GM19193 (cell line): ENCODE results near the gene IFITM10.

Experiments used
- POLR2A ChIP-seq: IDR thresholded peaks from 4 replicates; pipeline ENCODE4 v1.6.1; 2011; ENCODE audit not compliant: insufficient read depth, insufficient read length; ENCODE audit errors: extremely low read depth

Gene IFITM10

DNA sequence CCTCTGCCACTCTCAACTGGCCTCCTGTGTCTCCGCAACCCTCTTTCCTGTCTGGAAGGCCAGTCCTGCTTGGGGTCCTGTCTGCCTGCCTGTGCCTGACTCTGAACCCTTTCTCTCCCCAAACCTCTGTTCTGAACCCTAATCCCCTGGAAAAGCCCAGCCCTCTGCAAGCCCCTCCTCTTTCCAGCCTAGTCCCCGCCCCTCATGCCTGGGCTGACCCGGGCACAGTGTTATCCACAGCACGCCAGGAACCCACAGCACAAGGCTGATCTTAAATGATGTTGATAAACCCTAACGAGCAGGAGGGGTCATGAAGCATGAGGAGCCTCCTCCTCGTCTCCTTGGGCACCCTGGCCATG is at the start of gene IFITM10:
Gene IFITM10 (minus strand): TSS at position 115 of the 359 bp plus-strand sequence. CDS start 153 bp downstream, outside the sequence.
- TF ChIP-seq POLR2A, result no peak

DNA sequence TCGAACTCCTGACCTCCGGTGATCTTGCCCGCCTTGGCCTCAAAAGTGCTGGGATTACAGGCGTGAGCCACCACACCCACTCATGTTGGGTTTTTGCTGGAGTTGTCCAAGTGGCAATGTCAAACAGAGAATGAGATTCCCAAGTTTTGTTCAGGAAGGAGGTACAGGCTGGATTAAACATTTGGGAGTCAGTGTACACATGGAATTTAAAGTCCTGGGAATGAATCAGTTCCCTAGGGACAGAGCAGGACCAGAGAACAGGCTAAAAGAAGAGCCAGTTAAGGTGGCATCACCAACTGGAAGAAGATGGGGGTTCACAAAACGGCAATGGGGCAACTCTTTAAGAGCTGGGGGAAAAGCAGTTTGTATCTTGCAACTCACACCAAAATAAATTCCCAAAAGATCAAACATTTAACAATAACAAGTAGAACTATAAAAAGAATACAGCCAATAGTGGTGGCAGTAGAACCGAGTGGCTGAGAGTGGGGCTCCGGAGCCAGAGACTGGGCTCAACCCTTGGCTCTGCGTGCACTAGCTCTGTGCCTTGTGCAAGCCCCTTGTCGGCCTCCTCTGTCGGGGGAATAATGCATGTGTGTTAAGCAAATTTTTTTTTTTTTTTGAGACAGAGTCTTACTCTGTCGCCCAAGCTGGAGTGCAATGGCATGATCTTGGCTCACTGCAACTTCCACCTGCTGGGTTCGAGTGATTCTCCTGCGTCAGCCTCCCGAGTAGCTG is 47.2 kb upstream of the IFITM10 start:
- no peak for TF ChIP-seq POLR2A

DNA sequence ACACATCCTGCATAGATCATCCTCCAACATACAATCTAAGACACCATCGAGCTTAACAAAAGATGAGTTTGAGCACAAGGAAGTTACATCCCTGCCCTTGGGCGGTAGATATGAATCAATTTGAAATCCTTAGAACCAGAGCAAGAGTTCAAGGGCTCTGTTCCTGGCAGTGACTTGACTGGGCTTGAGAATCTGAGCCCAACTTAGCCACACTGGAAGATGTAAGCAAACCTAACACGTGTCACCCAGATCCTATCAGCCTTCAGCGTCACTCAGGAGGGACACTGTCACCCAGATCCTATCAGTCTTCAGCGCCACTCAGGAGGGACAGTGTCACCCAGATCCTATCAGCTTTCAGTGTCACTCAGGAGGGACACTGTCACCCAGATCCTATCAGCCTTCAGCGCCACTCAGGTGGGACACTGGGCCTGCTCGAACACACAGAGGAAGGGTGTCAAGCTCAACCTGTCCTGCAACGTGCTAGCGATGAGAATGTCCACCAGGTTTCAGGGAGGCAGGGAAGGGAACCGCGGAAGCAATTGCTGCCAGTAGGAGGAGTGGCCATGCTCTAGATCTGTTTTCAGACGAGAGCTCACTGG is 46.1 kb upstream of the IFITM10 start:
- TF ChIP-seq POLR2A, result no peak

DNA sequence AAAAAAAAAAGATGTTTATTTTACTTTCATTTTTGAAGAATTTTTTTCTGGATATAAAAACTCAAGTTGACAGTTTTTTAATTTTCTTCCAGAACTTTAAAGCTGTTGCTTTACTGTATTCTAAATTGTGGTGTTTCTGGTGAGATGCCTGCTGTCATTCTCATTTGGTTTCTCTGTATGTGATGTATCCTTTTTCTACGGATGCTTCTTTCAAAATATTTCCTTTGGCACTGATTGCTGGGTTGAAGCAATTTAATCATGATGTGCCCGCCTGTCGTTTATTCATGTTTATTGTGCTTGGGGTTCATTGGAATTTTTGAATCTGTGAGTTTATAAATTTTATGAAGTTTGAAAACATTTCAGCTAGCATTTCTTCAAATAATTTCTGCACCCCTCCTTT is 42.7 kb upstream of the IFITM10 start:
- no peak for TF ChIP-seq POLR2A

DNA sequence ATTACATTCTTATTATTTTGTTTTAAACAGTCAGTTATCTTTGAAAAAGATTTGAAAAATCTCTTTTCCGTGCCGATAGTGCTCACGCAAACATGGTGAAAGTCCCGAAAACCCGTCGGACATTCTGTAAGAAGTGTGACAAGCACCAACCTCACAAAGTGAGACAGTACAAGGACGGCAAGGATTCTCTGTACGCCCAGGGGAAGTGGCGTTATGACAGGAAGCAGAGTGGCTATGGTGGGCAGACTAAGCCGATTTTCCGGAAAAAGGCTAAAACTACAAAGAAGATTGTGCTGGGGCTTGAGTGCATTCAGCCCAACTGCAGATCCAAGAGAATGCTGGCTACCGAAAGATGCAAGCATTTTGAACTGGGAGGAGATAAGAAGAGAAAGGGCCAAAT is 42.1 kb upstream of the IFITM10 start:
- TF ChIP-seq POLR2A, result no peak

DNA sequence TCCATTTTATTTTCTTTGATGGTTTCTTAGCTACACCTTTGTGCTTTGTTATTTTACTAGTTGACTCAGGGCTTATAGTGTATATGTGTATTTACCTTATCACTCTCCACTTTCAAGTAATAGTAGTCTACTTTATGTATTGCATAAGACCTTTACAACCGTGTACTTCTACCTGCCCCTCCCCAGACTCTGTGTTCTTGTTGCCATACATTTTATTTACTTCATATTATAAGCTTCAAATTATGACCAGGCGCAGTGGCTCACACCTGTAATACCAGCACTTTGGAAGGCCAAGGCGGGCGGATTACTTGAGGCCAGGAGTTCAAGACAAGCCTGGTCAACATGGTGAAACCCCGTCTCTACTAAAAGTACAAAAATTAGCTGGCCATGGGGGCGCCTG is 41.5 kb upstream of the IFITM10 start:
- no peak for TF ChIP-seq POLR2A

DNA sequence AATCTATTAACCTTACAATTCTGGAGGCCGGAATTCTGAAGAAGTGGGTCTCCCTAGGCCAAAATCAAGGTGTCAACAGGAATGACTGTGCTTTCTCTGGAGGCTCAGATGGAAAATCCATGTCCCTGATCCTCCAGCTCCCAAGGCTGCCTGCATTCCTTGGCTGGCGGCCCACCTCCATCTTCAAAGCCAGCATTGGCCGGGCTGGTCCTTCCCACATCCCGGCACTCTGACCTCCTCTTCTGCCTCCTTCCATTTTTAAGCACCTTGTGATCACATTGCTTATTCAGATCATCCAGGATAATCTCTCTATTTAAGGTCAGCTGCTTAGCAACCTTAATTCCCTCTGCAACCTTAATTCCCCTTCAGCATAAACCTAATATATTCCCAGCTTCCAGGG is 36.1 kb upstream of the IFITM10 start:
- TF ChIP-seq POLR2A, result no peak

DNA sequence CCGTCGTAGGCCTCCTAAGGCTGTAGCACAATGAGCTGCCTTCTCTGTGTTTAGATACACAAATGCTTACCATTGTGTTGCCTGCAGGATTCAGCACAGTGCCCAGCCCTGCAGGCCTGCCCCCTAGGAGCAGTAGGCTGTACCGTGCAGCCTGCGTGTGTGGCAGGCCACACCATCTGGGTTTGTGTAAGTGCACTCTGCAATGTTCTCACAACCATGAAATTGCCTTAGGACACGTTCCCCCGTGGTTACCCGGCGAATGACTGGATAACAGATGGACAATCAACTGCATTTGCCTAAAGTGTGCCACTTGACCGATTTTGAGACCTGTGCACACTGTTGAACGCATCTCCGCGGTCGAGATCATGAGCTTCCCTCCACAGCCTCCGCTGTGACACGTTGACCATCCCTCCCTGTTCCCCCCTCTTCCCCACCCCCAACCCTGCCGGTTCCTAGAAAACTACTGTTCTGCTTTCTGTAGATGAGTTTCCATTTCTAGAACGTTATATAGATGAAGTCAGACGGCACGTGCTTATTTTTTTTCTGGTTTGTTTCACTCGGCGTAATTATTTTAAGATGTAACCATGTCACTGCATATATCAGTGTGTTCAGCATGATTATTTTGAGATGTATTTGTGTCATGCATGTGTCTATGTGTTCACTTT is 35.5 kb upstream of the IFITM10 start:
- no peak for TF ChIP-seq POLR2A

DNA sequence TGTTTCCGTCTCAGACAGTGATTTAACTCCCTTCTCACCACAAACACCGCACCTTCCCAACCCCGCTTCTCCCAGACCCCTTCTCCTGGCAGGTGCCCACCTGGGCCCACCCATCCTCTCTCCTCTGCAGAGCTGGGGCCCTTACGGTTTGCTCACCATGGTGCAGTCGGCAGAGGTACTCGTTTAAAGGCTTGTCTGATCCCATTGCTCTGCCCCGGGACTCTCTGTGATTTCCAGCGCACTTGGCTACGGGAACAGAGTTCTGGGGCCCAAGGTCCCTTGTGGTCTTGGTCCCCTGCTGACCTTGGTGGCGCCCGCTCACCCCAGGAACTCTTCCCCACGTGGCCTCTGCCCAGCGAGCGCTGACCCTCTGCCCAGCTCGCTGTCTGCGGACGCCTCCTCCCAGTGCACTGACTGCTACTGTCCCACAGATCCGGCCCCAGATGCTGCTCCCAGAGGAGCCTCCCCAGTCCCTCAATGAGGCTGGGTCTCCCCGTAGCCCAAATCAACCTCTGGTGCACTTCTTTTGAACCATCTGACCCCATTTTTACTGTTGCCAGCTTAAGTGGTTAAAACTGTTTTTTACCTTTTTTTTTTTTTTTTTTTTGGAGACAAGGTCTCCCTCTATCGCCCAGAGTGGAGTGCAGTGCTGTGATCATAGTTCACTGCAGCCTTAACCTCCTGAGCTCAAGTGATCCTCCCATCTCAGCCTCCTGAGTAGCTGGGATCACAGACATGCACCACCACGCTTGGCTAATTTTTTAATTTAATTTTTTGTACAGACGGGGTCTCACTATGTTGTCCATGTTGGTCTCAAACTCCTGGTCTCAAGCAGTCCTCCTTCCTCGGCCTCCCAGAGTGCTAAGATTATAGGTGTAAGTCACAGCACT is 34.6 kb upstream of the IFITM10 start:
- TF ChIP-seq POLR2A, result no peak

DNA sequence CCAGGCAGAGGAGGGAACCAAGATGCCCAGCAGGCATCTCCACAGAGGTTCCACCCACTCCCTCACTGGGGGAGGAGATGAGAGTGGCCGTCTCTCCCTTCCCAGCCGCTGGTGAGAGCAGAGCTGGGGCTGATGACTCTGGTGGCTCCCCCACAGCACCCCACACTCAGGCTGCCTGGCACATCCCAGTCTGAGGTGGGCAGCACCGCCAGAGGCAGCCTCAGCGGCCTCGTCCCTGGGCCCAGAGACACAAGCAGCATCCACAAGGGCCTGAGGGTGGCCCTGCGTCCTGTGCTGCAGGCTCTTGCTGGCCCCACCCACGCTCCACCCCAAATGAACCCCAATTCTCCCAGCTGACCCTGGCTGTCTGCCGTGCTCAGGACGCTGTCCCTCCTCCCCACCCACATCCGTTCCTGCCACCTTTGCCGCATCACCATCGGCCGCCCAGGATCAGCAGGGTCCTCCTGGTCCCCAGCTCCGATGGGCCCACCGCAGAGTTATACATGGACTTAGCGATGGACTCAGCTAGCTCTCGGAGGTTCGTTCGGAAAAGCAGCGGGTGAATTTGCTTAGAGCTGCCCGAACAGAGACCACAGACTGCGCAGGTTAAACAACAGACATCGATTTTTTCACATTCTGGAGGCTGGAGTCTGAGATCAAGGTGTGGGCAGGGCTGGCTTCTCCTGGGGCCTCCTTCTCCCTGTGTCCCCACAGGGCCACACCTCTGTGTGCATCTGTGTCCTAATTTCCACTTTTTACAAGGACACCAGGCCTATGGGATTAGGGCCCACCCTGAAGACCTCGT is 33.5 kb upstream of the IFITM10 start:
- no peak for TF ChIP-seq POLR2A

DNA sequence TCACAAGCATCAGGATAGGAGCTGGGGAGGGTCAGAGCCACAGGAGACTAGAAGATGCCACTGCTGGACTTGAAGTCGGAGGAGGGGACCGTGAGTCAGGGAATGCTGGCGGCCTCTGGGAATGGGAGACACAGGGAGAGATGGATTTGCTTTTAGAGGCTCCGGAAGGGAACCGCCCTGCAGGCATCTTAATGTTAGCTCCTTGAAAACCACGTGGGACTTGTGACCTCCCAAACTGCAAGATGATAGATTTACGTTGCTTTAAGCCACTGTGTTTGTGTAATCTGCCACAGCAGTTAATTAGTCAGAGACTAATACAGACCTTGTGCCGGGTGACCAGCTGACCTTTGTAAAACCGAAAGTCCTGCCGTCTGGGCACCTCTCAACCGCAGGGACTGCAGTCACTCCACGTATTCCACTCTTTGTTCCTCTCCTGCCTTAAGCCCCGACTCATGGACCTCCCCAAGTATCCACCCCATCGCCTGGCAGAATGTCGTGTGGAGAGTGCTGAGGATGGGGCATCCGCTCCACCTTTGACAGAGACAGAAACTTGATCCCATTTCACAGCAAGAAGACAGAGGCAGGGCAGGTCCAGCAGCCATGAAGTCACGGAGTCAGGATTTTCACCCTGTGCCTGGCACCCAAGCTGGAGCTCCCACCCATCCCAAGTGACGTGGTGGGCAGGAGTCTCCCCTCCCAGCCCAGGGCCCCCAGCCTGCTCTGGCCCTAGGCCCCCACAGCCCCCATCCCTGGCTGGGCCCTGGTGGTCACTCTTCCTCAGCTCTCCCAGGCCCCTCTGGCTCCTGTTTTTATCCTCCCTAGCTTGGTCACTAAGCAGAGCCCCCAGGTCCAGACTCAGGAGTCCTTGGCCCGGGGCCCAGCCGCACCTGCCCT is 32.7 kb upstream of the IFITM10 start:
- TF ChIP-seq POLR2A, result no peak

DNA sequence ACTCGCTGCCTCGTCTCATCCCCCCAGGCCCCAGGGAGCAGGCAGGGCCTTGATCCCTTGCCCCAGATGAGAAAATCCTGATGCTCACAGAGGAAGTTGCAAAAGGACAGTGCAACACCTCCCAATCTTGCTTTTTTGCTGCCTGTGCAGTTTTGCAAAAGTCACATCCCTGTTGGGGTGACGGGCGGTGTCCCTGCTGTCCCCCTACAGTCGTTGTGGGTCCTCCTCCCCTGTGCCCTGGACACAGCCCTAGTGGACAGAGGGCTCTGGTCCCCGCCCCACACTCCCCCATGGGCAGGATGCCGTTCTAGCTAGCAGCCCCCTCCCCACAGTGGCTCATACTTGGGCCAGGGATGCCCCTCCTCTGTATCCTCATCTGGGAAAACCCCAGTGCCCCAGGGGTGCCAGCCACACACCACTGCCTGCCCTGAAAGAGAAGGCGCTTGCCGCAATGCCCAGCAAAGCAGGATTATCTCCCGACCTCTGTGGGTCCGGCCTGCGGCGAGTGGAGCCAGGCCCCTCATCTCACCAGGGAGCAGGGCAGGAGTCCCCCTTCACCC is 31.7 kb upstream of the IFITM10 start:
- no peak for TF ChIP-seq POLR2A

DNA sequence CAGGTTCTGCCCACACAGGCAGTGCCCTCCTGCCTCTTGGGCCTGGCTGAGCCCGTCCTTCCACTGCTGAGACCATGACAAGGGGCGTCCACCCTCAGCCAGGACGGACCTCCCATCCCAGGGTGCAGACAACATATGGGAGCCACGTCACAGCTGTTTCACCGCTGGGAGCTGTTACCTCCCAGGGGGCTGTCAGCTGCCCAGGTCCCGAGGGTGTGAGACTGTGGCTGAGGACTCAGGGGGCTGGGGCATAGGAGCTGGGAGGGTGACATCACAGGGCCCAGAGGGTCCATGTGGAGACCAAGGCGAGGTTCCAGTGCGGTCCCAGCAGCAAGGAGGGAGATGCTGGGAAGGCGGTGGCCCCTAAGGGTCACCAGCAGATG is 31.2 kb upstream of the IFITM10 start:
- no peak for TF ChIP-seq POLR2A
